SJCRH30 (cell line): ENCODE data around the gene RFPL3. TPM values are rescaled to one million over a fixed set of nuclear protein-coding genes. Genes with fewer than 3 reads are reported as not detected.
"Not testable (repeated sequence)": the region's sequence is repeated elsewhere in the genome, so short reads cannot be mapped to it uniquely, and the experiment has no call there.

Source experiments
- DNase-seq, 2 experiments: peaks; one replicate each; pipeline ENCODE4 v3.0.0-alpha.2; 2015 to 2020
- H3K27ac ChIP-seq: fragments of 250-450 bp; sonication (Bioruptor Pico); 2 replicates; pipeline ENCODE4 v1.5.1; 2020; ENCODE audit warnings: mild to moderate bottlenecking, moderate library complexity
- H3K27me3 ChIP-seq: fragments of 250-450 bp; sonication (Bioruptor Pico); 2 replicates; pipeline ENCODE4 v1.5.1; 2020; ENCODE audit warnings: mild to moderate bottlenecking, moderate library complexity
- H3K36me3 ChIP-seq: fragments of 250-450 bp; sonication (Bioruptor Pico); 2 replicates; pipeline ENCODE4 v1.5.1; 2020; ENCODE audit warnings: mild to moderate bottlenecking, moderate library complexity
- H3K4me1 ChIP-seq: fragments of 250-450 bp; sonication (Bioruptor Pico); 2 replicates; pipeline ENCODE4 v1.5.1; 2020; ENCODE audit warnings: mild to moderate bottlenecking, moderate library complexity
- H3K4me3 ChIP-seq: fragments of 250-450 bp; sonication (Bioruptor Pico); 2 replicates; pipeline ENCODE4 v1.5.1; 2020; ENCODE audit warnings: mild to moderate bottlenecking, moderate library complexity
- H3K9me3 ChIP-seq: fragments of 250-450 bp; sonication (Bioruptor Pico); replicated peaks from 2 replicates; pipeline ENCODE4 v1.5.1; 2020; ENCODE audit warnings: mild to moderate bottlenecking, moderate library complexity
- total RNA-seq: library from RNA; depleted of rRNA; stranded (reverse); fragments of >200 nt; shearing (Covaris generic); gene quantifications from 2 replicates; pipeline ENCODE4 v1.2.3, GENCODE V29; 2014; rRNA removed

The RFPL3 gene
- total RNA-seq: not detected in 2 replicates

GRCh38 chr22:32357567-32357966 is at the start of gene RFPL3:
Gene RFPL3 (plus strand): TSS chr22:32357867. CDS start chr22:32358072, 205 bp downstream.
- H3K9me3 ChIP-seq: not testable (repeated sequence)

GRCh38 chr22:32308191-32308590 is 49.5 kb upstream of the RFPL3 start:
- no peak overlapping the region for H3K4me3 ChIP-seq
- no peaks in the 10 kb centered on the region for H3K27me3 ChIP-seq
- H3K9me3 ChIP-seq: no peaks in the 10 kb centered on the region
- H3K36me3 ChIP-seq: no peaks in the 10 kb centered on the region
- no peak for DNase-seq
- no peaks in the 10 kb centered on the region for H3K4me1 ChIP-seq
- H3K27ac ChIP-seq: no peak overlapping the region

More at GRCh38 chr22:32357567-32357966, at the start of gene RFPL3:
- not testable (repeated sequence) for H3K36me3 ChIP-seq, H3K27me3 ChIP-seq, H3K27ac ChIP-seq, DNase-seq, H3K4me3 ChIP-seq, H3K4me1 ChIP-seq

- Histone ChIP-seq H3K27me3 (no peaks in the 10 kb centered on the region), H3K9me3 (no peaks in the 10 kb centered on the region), H3K27ac (no peak overlapping the region), H3K4me1 (no peaks in the 10 kb centered on the region), H3K4me3 (no peak overlapping the region), H3K36me3 (no peaks in the 10 kb centered on the region)
- DNase-seq: no peak
These were observed 48.7 kb upstream of the RFPL3 start for GRCh38 chr22:32308934-32309333.

DNA sequence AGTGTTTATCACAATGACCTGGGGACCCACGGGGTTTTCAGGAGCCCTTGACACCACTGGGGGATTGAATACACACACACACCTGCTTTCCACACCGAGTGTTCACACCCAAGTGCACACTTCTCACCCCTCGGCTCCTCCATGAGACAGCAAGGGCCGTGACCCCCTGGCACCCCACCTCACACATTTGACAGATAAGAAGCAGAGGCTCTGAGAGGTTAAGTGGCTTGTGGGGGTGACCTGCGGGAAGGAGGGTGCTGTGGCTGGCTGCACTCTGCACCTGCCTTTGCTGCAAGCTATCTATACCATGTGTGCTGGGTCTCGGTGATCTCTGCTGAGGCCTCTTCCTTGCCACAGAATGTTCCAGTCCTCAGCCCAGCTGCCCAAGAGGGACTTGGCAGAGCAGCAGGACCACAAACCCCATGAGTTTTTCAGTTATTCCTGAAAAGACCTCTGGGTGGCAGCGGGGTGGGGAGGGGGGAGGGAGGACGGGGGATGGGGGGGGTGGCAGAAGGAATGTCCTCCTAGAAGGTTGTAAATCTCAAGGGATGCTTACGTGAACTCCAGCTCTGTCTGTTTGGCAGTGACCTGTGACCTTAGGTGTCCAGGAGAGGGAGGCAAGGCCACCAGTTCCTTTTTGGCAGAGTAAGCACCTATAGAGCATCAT is 47.9 kb upstream of the RFPL3 start:
- no peaks in the 10 kb centered on the region for H3K27me3 ChIP-seq
- H3K27ac ChIP-seq: no peak overlapping the region
- H3K4me3 ChIP-seq: no peak overlapping the region
- no peaks in the 10 kb centered on the region for H3K4me1 ChIP-seq
- H3K9me3 ChIP-seq: no peaks in the 10 kb centered on the region
- DNase-seq: no peak
- H3K36me3 ChIP-seq: no peaks in the 10 kb centered on the region

DNA sequence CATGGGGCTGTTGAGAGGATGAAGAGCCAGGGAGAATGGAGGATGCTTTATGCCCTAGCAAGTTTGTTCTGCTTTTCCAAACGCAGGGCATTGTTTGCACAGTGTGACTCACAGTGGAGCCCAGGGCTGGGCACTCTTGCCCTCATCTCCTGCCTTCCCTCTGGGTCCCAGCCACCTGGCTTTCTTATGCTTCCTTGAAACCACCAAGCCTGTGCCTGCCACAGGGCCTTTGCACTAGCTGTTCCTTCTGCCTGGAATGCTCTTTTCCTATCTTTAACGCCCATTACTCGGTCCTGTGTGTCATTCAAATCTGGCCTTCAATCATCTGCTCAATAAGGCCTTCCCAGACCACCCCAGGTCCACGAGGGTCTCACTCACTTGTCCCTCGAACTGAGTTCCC is 46.9 kb upstream of the RFPL3 start:
- H3K27ac ChIP-seq: no peak overlapping the region
- no peaks in the 10 kb centered on the region for H3K27me3 ChIP-seq
- no peaks in the 10 kb centered on the region for H3K4me1 ChIP-seq
- no peaks in the 10 kb centered on the region for H3K36me3 ChIP-seq
- no peaks in the 10 kb centered on the region for H3K9me3 ChIP-seq
- no peak for DNase-seq
- no peak overlapping the region for H3K4me3 ChIP-seq

DNA sequence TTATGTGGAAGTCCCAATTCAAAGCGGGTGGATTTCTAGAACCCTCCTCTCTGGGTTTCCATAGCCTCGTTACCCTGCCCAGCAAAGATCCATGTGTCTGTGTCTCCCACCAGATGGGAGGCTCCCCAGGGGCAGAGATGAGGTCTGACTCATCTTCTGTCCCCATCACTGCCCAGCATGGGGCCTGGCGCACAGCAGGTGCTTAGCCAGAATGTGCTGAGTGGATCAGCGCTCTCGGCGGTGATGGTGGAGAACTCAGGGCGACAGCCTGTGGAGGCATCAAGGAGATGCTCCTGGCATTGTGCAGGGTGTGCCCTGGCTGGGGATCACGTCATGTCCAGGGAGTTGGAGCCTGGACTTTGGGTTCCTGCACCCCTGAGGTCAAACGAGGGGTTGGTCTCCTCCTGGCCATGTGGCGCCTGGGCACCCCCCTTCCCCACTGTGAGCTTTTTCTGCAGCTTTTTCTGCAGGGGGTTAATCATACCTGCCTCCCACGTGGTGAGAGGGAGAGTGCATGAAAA is 46.1 kb upstream of the RFPL3 start:
- H3K4me1 ChIP-seq: no peaks in the 10 kb centered on the region
- H3K9me3 ChIP-seq: no peaks in the 10 kb centered on the region
- no peak overlapping the region for H3K27ac ChIP-seq
- no peaks in the 10 kb centered on the region for H3K36me3 ChIP-seq
- H3K4me3 ChIP-seq: no peak overlapping the region
- no peak for DNase-seq
- H3K27me3 ChIP-seq: no peaks in the 10 kb centered on the region

- Histone ChIP-seq H3K27ac (no peak overlapping the region), H3K36me3 (no peaks in the 10 kb centered on the region), H3K9me3 (no peaks in the 10 kb centered on the region), H3K4me1 (no peaks in the 10 kb centered on the region), H3K27me3 (no peaks in the 10 kb centered on the region), H3K4me3 (no peak overlapping the region)
- no peak for DNase-seq
These were observed 44.9 kb upstream of the RFPL3 start for GRCh38 chr22:32312748-32313147.

DNA sequence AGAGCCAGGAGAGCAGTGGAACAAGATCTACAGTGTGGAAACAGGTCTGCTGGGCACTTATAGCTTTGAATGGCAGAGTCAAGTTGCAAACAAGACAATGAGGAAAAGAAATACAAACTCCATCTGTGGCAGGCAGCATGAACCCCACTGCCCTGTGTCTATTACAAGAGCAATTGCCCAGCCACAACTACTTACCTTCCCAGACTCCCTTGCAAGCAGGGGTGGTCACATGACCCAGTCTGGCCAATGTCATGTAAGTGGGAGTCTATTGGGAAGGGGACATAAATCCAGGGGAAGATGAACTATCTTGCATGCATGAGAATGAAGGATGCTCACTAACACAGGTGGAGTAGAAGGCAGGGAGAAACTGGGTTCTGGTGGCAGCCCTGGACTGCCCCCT is 44.1 kb upstream of the RFPL3 start:
- H3K4me1 ChIP-seq: no peaks in the 10 kb centered on the region
- H3K4me3 ChIP-seq: no peak overlapping the region
- H3K27me3 ChIP-seq: no peaks in the 10 kb centered on the region
- no peaks in the 10 kb centered on the region for H3K9me3 ChIP-seq
- H3K27ac ChIP-seq: no peak overlapping the region
- no peaks in the 10 kb centered on the region for H3K36me3 ChIP-seq
- no peak for DNase-seq

DNA sequence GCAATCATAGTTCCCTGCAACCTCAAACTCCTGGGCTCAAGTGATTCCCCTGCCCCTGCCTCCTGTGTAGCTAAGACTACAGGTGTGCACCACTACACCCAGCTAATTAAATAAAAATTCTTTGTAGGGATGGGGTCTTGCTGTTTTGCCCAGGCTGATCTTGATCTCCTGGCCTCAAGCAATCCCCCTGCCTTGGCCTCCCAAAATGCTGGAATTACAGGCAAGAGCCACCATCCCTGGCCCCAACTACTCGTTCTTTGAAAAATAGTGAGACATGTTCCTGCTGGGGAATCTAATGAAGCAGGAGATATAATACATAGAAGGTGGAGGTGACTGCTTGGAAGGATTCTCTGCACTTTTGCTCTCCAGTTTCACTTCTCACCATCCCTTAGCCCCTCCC is 40.1 kb upstream of the RFPL3 start:
- no peak overlapping the region for H3K4me3 ChIP-seq
- DNase-seq: no peak
- H3K27me3 ChIP-seq: no peaks in the 10 kb centered on the region
- H3K36me3 ChIP-seq: no peaks in the 10 kb centered on the region
- no peaks in the 10 kb centered on the region for H3K4me1 ChIP-seq
- no peak overlapping the region for H3K27ac ChIP-seq
- H3K9me3 ChIP-seq: no peaks in the 10 kb centered on the region

DNA sequence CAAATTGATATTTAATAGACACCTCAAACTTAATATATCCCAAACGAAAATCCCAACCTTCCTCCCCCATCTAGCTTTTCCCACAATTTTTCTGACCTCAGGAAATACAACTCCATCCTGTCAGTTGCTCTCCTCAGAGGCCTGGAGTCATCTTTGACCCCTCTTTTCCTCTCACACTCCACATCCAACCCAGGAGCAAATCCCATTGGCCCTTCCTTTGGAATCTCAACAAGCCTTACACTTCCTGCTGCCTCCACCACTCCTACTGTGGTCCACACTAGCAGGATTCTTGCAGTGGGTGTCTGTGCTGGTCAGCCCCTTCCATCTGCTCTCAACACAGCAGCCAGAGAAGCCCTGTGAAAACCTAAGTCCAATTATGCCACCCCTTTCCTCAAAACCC is 39.3 kb upstream of the RFPL3 start:
- no peak for DNase-seq
- Histone ChIP-seq H3K9me3 (no peaks in the 10 kb centered on the region), H3K27me3 (no peaks in the 10 kb centered on the region), H3K4me3 (no peak overlapping the region), H3K4me1 (no peaks in the 10 kb centered on the region), H3K27ac (no peak overlapping the region), H3K36me3 (no peaks in the 10 kb centered on the region)

GRCh38 chr22:32319861-32320406 is 37.7 kb upstream of the RFPL3 start:
- no peaks in the 10 kb centered on the region for H3K9me3 ChIP-seq
- H3K27ac ChIP-seq: no peak overlapping the region
- H3K27me3 ChIP-seq: no peaks in the 10 kb centered on the region
- H3K4me1 ChIP-seq: no peaks in the 10 kb centered on the region
- no peaks in the 10 kb centered on the region for H3K36me3 ChIP-seq
- H3K4me3 ChIP-seq: no peak overlapping the region
- DNase-seq: no peak

DNA sequence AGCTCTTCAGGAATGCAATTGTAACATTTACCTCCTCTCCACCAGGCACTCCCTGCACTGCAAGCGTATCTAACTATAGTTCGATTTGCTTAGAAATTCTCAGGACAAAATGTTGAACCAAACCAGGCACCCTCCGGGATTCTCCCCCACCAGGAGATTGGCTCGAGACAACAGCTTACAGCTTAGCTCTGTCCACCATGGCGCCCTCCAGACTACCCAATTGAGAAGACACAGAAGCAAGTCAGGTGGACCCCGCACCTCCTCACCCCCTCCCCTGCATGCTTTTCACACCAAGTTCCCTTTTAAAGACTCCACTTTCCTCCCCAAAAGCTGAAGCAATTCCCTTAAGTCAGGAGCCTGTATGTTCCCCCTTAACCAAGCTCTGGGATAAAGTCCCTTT is 34.7 kb upstream of the RFPL3 start:
- Histone ChIP-seq H3K27me3 (no peaks in the 10 kb centered on the region), H3K4me3 (no peak overlapping the region), H3K27ac (no peak overlapping the region), H3K36me3 (no peaks in the 10 kb centered on the region), H3K9me3 (no peaks in the 10 kb centered on the region), H3K4me1 (no peaks in the 10 kb centered on the region)
- DNase-seq: no peak

DNA sequence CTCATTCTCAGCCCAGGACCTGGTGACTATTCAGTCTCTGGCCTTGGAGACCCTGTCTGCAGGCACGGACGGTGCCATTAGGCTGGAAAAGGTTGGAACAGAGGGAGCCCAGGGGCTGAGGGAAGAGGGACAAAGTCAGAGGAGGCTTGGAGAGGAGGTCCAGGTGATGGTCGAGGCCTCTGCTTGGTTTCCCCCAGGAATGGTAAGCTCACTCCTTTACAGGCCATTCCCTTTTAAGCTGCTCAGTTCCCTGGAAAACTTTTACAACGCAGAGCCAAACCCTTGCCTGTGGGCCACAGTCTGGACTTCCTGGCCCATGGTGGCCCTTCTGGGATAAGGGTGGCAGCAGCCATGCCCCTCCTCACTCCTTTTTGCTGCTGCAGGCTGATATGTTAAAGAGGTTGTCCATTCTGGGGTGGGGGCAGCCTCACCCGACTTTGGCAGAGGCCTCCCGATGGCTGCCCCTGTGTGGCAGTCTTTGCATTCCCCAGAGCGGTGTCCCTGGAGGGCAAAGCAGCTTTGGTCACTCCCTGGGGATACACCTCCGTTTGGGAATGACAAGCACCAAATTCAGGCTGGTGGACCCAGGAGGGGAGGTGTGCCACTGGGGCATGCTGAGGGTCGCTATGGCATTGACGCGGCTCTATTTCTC is 34.0 kb upstream of the RFPL3 start:
- Histone ChIP-seq H3K4me3 (no peak overlapping the region), H3K27me3 (no peaks in the 10 kb centered on the region), H3K4me1 (no peaks in the 10 kb centered on the region), H3K36me3 (no peaks in the 10 kb centered on the region), H3K9me3 (no peaks in the 10 kb centered on the region), H3K27ac (no peak overlapping the region)
- no peak for DNase-seq

DNA sequence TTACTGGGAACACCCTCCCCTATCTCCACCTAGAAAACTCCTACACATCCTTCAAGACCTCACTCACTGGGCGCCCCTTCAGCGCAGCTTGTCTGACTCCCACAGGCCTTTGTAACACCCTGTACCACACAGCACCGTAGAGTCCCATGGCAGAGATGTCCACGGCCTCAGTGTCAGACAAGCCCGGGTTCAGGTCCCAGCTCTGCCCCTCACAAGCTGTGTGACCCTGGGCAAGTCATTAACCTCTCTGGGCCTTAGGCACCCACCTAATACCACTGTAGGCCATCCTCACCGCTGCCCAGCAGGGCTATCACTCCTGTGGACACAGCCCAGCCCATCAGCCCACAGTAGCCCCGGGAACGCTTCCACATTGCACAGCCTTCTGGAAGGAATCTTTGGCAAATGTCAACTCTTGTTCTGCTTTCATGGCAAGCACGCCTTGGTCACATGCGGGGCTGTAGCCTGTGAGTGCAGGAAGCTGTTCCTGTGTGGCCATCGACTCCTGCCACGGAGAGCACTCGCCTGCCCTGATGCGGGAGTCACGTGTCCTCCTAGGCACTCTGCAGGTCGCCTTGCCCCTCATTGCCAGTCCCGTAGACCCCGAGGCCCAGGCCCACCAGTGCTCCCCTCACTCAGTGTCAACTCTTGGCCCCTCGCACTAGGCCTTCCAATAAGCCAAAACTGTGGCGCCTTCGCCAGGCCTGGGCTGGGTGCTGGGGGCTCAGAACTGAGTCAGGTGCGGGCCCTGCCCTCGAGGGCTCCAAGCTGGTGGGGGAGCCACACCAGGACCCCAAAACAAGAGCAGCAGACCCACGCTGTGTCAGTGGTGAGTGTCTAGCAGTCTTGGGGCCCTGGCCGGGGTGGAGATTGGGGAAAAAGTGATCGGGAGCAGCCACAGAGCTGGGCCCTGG is 32.9 kb upstream of the RFPL3 start:
- Histone ChIP-seq H3K27ac (no peak overlapping the region), H3K27me3 (no peaks in the 10 kb centered on the region), H3K36me3 (no peaks in the 10 kb centered on the region), H3K9me3 (no peaks in the 10 kb centered on the region), H3K4me3 (no peak overlapping the region), H3K4me1 (no peaks in the 10 kb centered on the region)
- no peak for DNase-seq

DNA sequence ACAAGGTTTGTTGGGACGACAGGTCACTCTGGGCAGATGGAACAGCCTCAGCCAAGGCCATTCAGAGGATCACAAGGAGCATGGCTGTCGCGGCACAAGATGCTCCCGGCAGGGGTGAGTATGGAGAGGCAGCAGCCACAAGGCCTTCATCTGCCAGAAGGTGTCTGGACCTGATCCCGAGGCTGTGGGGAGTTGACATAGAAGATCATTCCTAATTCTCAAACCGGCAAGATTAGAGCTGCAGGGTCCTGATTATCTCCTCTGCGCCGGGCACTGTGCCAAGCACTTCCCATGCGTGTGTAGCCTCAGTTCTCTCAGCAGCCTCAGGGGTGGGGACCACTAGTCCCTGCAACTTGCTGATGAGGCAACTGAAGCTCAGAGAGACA is 32.3 kb upstream of the RFPL3 start:
- H3K4me3 ChIP-seq: no peak overlapping the region
- H3K27ac ChIP-seq: no peak overlapping the region
- no peaks in the 10 kb centered on the region for H3K9me3 ChIP-seq
- H3K36me3 ChIP-seq: no peaks in the 10 kb centered on the region
- no peaks in the 10 kb centered on the region for H3K4me1 ChIP-seq
- no peak for DNase-seq
- H3K27me3 ChIP-seq: no peaks in the 10 kb centered on the region
